ENCODE data around the gene FREM2. TPM values are rescaled to one million over a fixed set of nuclear protein-coding genes. Genes with fewer than 3 reads are reported as not detected.

FREM2 gene
- total and polyA plus RNA-seq, 2 donors (not counting 3 experiments of a cell fraction or from before 2014, with no cell fraction given), result under 0.01 TPM; not detected in 1

DNA sequence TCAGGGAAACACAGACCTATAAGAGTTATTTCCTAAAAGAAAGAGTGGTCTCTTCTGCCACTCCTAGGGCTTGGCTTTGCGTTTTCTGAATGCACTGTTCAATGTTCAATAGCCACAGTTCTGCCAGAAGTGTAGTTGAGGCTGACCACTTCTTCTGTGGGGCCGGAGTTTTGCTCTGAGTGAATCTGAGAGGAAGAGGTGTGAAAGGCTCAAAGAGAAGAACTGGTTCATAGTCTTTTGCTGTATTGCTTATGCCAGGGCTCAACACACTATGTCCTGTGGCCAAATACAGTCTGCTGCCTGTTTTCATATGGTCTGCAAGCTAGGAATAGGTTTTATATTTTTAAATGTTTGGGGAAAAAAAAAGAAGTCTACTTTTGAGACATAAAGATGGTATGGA is 175.6 kb downstream of the FREM2 start:
- H3K27ac ChIP-seq (ENCODE audit: insufficient read depth, low read depth, low read length), result no peak overlapping the region
- H4K20me1 ChIP-seq (replicated peaks; ENCODE audit: control insufficient read depth, extremely low read depth, insufficient read depth, low read length), result no peaks in the 10 kb centered on the region
- no TSS peak for BruUV-seq (replicated peaks)
- H3K4me2 ChIP-seq (ENCODE audit: insufficient read depth, low read length), result no peak overlapping the region
- TF ChIP-seq, protein P1, sequence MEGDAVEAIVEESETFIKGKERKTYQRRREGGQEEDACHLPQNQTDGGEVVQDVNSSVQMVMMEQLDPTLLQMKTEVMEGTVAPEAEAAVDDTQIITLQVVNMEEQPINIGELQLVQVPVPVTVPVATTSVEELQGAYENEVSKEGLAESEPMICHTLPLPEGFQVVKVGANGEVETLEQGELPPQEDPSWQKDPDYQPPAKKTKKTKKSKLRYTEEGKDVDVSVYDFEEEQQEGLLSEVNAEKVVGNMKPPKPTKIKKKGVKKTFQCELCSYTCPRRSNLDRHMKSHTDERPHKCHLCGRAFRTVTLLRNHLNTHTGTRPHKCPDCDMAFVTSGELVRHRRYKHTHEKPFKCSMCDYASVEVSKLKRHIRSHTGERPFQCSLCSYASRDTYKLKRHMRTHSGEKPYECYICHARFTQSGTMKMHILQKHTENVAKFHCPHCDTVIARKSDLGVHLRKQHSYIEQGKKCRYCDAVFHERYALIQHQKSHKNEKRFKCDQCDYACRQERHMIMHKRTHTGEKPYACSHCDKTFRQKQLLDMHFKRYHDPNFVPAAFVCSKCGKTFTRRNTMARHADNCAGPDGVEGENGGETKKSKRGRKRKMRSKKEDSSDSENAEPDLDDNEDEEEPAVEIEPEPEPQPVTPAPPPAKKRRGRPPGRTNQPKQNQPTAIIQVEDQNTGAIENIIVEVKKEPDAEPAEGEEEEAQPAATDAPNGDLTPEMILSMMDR (IDR thresholded peaks at IDR 0.05; ENCODE audit: extremely low read depth in 1 of 2, insufficient read depth in 1 of 2, low read depth in 1 of 2, low read length in 2 of 2), result no peak
- no peak for TF ChIP-seq POLR2AphosphoS5 (IDR thresholded peaks at IDR 0.05; ENCODE audit: insufficient read depth, low read depth, low read length)
- TF ChIP-seq FOS (IDR thresholded peaks at IDR 0.05; ENCODE audit: borderline replicate concordance, insufficient read depth, low read length), result no peak
- no peak for TF ChIP-seq EZH2 (IDR thresholded peaks at IDR 0.05; ENCODE audit: borderline replicate concordance, low read depth, low read length, severe bottlenecking)
- TF ChIP-seq, protein P2, sequence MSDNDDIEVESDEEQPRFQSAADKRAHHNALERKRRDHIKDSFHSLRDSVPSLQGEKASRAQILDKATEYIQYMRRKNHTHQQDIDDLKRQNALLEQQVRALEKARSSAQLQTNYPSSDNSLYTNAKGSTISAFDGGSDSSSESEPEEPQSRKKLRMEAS (IDR thresholded peaks at IDR 0.05; ENCODE audit: insufficient read depth, insufficient read length), result no peak
- no peak for TF ChIP-seq JUN (IDR thresholded peaks at IDR 0.05; ENCODE audit: borderline replicate concordance, insufficient read depth, insufficient read length, low read depth)
- no peak for TF ChIP-seq MYC (IDR thresholded peaks at IDR 0.05; ENCODE audit: low read depth, low read length)
- no peak for TF ChIP-seq POLR2A (IDR thresholded peaks at IDR 0.05; ENCODE audit: low read depth, low read length)
- no peak for TF ChIP-seq GATA2 (IDR thresholded peaks at IDR 0.05; ENCODE audit: insufficient read depth, insufficient read length, low read depth, low read length)
- no peaks in the 10 kb centered on the region for H3K4me1 ChIP-seq (ENCODE audit: control insufficient read depth, extremely low read depth, insufficient read depth, low read length)
- intact Hi-C loops (cut with micrococcal nuclease), result no loop called here
- no peaks in the 10 kb centered on the region for H3K79me2 ChIP-seq (ENCODE audit: control insufficient read depth, insufficient read depth, low read length)
- dilution Hi-C loops (cut with MboI; ENCODE audit: extremely low pct_ligation_motif_present, low sequenced_read_pairs), result no loop called here
- no peak overlapping the region for H3K9ac ChIP-seq (replicated peaks; ENCODE audit: extremely low read depth, insufficient read depth, low read length)
- no peaks in the 10 kb centered on the region for H3K27me3 ChIP-seq (ENCODE audit: control insufficient read depth in 2 of 2, insufficient read depth in 2 of 2, low read length in 2 of 2)
- no peak for DNase-seq (ENCODE audit: low read depth, low spot score)
- H3K4me3 ChIP-seq (replicated peaks in 1 of 3; ENCODE audit: insufficient read depth in 1 of 3, low read depth in 1 of 3, low read length in 3 of 3), result no peak overlapping the region
- CTCF ChIA-PET, result interaction anchor here (1.0 kb wide), 1 partner anchor 17 kb away, joined by 4 read pairs; no protein-coding TSS in a partner anchor
- no peak for FAIRE-seq
- H3K36me3 ChIP-seq (ENCODE audit: control insufficient read depth in 2 of 2, extremely low read depth in 1 of 2, insufficient read depth in 2 of 2, low read length in 2 of 2), result no peaks in the 10 kb centered on the region
- POLR2A ChIA-PET, result no interaction called here
- no peak overlapping the region for H2AFZ ChIP-seq (ENCODE audit: low read depth, low read length)
- H3K9me3 ChIP-seq (replicated peaks; ENCODE audit: control insufficient read depth, insufficient read depth, low read length), result no peaks in the 10 kb centered on the region
- H3K9me1 ChIP-seq (replicated peaks; ENCODE audit: control insufficient read depth, extremely low read depth, insufficient read depth, low read length), result no peaks in the 10 kb centered on the region

All from endothelial cell of umbilical vein (primary cell).